K562 (cell line): Measurements from ENCODE around the gene SCAMP5. TPM values are rescaled to one million over a fixed set of nuclear protein-coding genes. Genes with fewer than 3 reads are reported as not detected.
A peak's percentile ranks its signal among the peaks of the same experiment; 100 is the strongest.

Experiments
- ADNP ChIP-seq: fragments of 200-800 bp; sonication (Bioruptor generic); IDR thresholded peaks from 2 replicates; pipeline ENCODE4 v1.6.1; 2016; ENCODE audit warnings: missing genetic modification characterization, missing compliant biosample characterization
- FOXA3 ChIP-seq, 2 experiments: fragments of 450-650 bp in 1 of 2; sonication (generic) in 1 of 2; formaldehyde crosslinking; IDR thresholded peaks in 1 of 2; conservative IDR thresholded peaks in 1 of 2; 2 replicates each; pipeline versions ENCODE4 v1.4.0 to v1.8.0; 2020 to 2022; ENCODE audit warnings: mild to moderate bottlenecking in 2 of 2, missing genetic modification reagents in 1 of 2
- FOXM1 ChIP-seq, 2 experiments: fragments of 450-650 bp in 1 of 2; sonication (generic) in 1 of 2; formaldehyde crosslinking in 1 of 2; IDR thresholded peaks; 2 replicates each; pipeline versions ENCODE4 v1.6.1 to v1.9.0; 2017 to 2022; ENCODE audit warnings: low read depth in 2 of 2, mild to moderate bottlenecking in 2 of 2, missing genetic modification reagents in 1 of 2, moderate library complexity in 1 of 2
- RBM15 ChIP-seq: fragments of 200-400 bp; formaldehyde crosslinking; IDR thresholded peaks from 2 replicates; pipeline ENCODE4 v1.6.1; 2018; ENCODE audit warnings: mild to moderate bottlenecking, low read length, moderate library complexity; ENCODE audit not compliant: insufficient read depth
- SMARCE1 ChIP-seq: fragments of 450-650 bp; IDR thresholded peaks from 2 replicates; pipeline ENCODE4 v1.7.1; 2016; ENCODE audit warnings: mild to moderate bottlenecking
- TBP ChIP-seq: optimal IDR thresholded peaks from 2 replicates; pipeline ENCODE3; 2011; ENCODE audit warnings: low read depth, low read length, improper control_type of control experiment
- ZFPM2 ChIP-seq: fragments of 250-450 bp; sonication (Bioruptor Pico); IDR thresholded peaks from 2 replicates; pipeline ENCODE4 v1.5.1; 2022; ENCODE audit warnings: mild to moderate bottlenecking
- ZNF212 ChIP-seq: fragments of 450-650 bp; formaldehyde crosslinking; IDR thresholded peaks from 2 replicates; pipeline ENCODE4 v1.4.0; 2020; ENCODE audit warnings: mild to moderate bottlenecking
- ZNF384 ChIP-seq: IDR thresholded peaks from 2 replicates; pipeline ENCODE4 v1.6.1; 2012; ENCODE audit warnings: low read depth, low read length, improper control_type of control experiment
- polyA plus RNA-seq, 8 experiments: library from polyadenylated mRNA; depleted of rRNA in 4 of 8; stranded (reverse) in 5 of 8; unstranded in 3 of 8; fragments of >200 nt; fragmentation: Nextera tagmentation in 2 of 8; fragmentation: Illumina TruSeq in 1 of 8; extraction: Ambion mirVana in 2 of 8; extraction: Trizol in 1 of 8; gene quantifications; 2 replicates each; pipeline versions ENCODE4 v1.2.1 to v1.2.3, GENCODE V29; 2011 to 2014; ENCODE audit warnings: inconsistent platforms in 1 of 8, missing spikeins in 1 of 8
- total RNA-seq, 7 experiments: library from RNA; depleted of rRNA in 6 of 7; stranded (reverse); fragments of >200 nt in 6 of 7; fragmentation: Illumina TruSeq in 2 of 7; extraction: Trizol in 2 of 7; gene quantifications; 2 replicates each; pipeline versions ENCODE4 v1.2.1 to v1.2.3, GENCODE V29; 2011 to 2021; ENCODE audit warnings: low replicate concordance in 1 of 7
- TF ChIP-seq, protein P1 (sequence below), 2 experiments: fragments of 450-650 bp in 1 of 2; sonication (generic) in 1 of 2; formaldehyde crosslinking in 1 of 2; IDR thresholded peaks; 2 replicates each; pipeline versions ENCODE4 v1.7.1 to v1.9.0; 2016 to 2022; ENCODE audit warnings: inconsistent platforms in 1 of 2, mild to moderate bottlenecking in 1 of 2, missing genetic modification reagents in 1 of 2
- TF ChIP-seq, protein P2 (sequence below): fragments of 450-650 bp; IDR thresholded peaks from 2 replicates; pipeline ENCODE4 v1.6.1; 2016; ENCODE audit warnings: borderline replicate concordance
- TF ChIP-seq, protein P3 (sequence below): fragments of 250-450 bp; sonication (Bioruptor Pico); IDR thresholded peaks from 2 replicates; pipeline ENCODE4 v1.4.0; 2020; ENCODE audit warnings: mild to moderate bottlenecking, moderate library complexity
- TF ChIP-seq, protein P4 (sequence below): sonication (generic); formaldehyde crosslinking; IDR thresholded peaks from 2 replicates; pipeline ENCODE4 v1.9.0; 2022; ENCODE audit warnings: mild to moderate bottlenecking, missing genetic modification reagents

SCAMP5 gene
- total and polyA plus RNA-seq, 9 of the 15 experiments (the other 6 are each of a cell fraction or from before 2014, with no cell fraction given) = 0.09 to 0.29 (median 0.19) TPM; not detected in 5

DNA sequence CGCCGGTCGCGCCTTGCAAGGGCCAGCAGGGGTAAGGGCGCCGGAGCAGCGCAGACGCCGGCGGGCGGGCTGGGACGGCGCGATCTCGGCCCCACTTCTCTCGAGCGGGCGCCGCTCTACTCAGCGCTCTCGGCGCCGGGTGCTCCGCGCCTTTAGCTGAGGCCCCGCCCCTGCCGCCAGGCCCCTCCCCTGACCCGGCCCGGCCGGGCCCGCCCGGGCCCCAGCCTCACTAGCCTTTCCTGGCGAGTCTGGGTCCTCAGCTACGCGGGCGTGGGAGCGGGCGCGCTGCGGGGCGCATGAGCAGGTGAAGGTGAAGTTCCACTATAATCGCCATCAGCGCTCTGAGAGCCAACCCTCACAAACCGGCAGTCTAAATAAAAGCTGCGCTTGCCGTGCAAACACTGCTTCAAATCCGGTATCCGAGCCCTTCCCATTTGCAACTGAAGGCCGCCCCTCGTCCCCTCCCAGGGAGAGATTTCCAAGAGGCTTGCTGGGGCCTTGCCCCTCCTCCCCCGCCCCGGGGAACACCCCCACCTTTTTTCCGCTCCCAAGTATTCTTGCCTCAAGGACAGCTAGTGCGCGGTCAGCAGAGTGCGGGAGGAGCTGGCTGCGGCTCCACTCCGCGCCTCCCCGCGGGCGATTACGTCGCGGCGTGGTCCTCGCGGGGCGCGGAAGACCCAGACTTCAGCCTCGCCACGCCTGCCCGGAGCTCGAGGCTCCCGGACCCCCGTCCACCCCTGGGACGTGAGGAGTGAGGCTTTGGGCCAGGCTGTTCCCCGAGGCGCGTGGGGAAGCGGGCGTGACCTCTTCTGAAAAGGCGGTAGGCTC lies 38.5 kb upstream of the SCAMP5 start, which contains the start of gene RPP25 (continued):
- TF ChIP-seq, protein P1, sequence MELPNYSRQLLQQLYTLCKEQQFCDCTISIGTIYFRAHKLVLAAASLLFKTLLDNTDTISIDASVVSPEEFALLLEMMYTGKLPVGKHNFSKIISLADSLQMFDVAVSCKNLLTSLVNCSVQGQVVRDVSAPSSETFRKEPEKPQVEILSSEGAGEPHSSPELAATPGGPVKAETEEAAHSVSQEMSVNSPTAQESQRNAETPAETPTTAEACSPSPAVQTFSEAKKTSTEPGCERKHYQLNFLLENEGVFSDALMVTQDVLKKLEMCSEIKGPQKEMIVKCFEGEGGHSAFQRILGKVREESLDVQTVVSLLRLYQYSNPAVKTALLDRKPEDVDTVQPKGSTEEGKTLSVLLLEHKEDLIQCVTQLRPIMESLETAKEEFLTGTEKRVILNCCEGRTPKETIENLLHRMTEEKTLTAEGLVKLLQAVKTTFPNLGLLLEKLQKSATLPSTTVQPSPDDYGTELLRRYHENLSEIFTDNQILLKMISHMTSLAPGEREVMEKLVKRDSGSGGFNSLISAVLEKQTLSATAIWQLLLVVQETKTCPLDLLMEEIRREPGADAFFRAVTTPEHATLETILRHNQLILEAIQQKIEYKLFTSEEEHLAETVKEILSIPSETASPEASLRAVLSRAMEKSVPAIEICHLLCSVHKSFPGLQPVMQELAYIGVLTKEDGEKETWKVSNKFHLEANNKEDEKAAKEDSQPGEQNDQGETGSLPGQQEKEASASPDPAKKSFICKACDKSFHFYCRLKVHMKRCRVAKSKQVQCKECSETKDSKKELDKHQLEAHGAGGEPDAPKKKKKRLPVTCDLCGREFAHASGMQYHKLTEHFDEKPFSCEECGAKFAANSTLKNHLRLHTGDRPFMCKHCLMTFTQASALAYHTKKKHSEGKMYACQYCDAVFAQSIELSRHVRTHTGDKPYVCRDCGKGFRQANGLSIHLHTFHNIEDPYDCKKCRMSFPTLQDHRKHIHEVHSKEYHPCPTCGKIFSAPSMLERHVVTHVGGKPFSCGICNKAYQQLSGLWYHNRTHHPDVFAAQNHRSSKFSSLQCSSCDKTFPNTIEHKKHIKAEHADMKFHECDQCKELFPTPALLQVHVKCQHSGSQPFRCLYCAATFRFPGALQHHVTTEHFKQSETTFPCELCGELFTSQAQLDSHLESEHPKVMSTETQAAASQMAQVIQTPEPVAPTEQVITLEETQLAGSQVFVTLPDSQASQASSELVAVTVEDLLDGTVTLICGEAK (IDR thresholded peaks at IDR 0.05) = 0 out of 2 replicates have a peak, but pooled peaks have one; percentile 19
- TF ChIP-seq, protein P1 (CRISPR knock-in tag; IDR thresholded peaks at IDR 0.05) = no peak
- TF ChIP-seq FOXM1 (IDR thresholded peaks at IDR 0.05; ENCODE audit: low read depth) (no peak), FOXM1 (CRISPR knock-in tag; IDR thresholded peaks at IDR 0.05; ENCODE audit: low read depth) (no peak), ADNP (tag) (no peak), SMARCE1 (no peak), ZNF212 (no peak), ZFPM2 (CRISPR knock-in tag) (no peak), TBP (peak; percentile 53), FOXA3 (CRISPR knock-in tag; conservative IDR thresholded peaks at IDR 0.05 in 1 of 2, IDR thresholded peaks at IDR 0.05 in 1 of 2) (no peak), ZNF384 (no peak), RBM15 (no peak)
- TF ChIP-seq, protein P2, sequence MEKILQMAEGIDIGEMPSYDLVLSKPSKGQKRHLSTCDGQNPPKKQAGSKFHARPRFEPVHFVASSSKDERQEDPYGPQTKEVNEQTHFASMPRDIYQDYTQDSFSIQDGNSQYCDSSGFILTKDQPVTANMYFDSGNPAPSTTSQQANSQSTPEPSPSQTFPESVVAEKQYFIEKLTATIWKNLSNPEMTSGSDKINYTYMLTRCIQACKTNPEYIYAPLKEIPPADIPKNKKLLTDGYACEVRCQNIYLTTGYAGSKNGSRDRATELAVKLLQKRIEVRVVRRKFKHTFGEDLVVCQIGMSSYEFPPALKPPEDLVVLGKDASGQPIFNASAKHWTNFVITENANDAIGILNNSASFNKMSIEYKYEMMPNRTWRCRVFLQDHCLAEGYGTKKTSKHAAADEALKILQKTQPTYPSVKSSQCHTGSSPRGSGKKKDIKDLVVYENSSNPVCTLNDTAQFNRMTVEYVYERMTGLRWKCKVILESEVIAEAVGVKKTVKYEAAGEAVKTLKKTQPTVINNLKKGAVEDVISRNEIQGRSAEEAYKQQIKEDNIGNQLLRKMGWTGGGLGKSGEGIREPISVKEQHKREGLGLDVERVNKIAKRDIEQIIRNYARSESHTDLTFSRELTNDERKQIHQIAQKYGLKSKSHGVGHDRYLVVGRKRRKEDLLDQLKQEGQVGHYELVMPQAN = no peak
- TF ChIP-seq, protein P3, sequence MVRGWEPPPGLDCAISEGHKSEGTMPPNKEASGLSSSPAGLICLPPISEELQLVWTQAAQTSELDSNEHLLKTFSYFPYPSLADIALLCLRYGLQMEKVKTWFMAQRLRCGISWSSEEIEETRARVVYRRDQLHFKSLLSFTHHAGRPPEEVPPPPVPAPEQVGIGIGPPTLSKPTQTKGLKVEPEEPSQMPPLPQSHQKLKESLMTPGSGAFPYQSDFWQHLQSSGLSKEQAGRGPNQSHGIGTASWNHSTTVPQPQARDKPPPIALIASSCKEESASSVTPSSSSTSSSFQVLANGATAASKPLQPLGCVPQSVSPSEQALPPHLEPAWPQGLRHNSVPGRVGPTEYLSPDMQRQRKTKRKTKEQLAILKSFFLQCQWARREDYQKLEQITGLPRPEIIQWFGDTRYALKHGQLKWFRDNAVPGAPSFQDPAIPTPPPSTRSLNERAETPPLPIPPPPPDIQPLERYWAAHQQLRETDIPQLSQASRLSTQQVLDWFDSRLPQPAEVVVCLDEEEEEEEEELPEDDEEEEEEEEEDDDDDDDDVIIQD = no peak
- TF ChIP-seq, protein P4, sequence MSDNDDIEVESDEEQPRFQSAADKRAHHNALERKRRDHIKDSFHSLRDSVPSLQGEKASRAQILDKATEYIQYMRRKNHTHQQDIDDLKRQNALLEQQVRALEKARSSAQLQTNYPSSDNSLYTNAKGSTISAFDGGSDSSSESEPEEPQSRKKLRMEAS (CRISPR knock-in tag) = peak; percentile 58
